K562 (cell line): ENCODE measurements around the gene MTPN.

Experiments
- SMARCA4 ChIP-seq: fragments of 450-650 bp; IDR thresholded peaks from 2 replicates; pipeline ENCODE4 v1.6.1; 2016
- USF2 ChIP-seq: sonication (generic); formaldehyde crosslinking; IDR thresholded peaks from 2 replicates; pipeline ENCODE4 v1.5.0; 2020; ENCODE audit warnings: missing genetic modification reagents

DNA sequence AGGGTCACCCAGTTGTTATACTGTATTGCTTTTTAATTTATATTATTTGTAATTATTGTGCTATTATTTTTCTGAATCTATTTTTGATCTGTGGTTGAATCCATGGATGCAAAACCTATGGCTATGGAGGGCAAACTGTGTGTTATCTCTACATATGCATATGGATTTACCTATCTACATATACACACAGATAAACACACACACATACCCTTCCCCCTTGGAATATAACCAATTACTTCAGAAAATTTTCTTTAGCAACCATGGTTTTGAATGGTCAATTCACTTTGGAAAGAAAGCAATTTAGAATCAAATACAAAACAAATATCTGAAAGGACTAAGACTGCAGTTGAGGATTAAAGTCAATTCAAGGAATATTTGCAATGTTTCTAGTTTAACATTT lies 39.1 kb downstream of the MTPN start:
- TF ChIP-seq USF2 (no peak), SMARCA4 (0 out of 2 replicates have a peak, but pooled peaks have one; percentile 37)
